Mammary epithelial cell (primary cell): ENCODE data around the gene KCTD6.

Source experiments
- EZH2 ChIP-seq: IDR thresholded peaks from 2 replicates; pipeline ENCODE4 v1.6.1; 2012; ENCODE audit warnings: low read length, inconsistent platforms, borderline replicate concordance
- TF ChIP-seq, protein P1 (sequence below), 2 donors: IDR thresholded peaks in 1 of 2; conservative IDR thresholded peaks in 1 of 2; 2 replicates each; pipeline ENCODE4 v1.5.1; 2011 to 2012; ENCODE audit warnings: inconsistent platforms in 2 of 2, low read length in 2 of 2, mild to moderate bottlenecking in 2 of 2, control low read depth in 1 of 2, low read depth in 1 of 2; ENCODE audit not compliant: insufficient read depth in 1 of 2; ENCODE audit errors: extremely low read depth in 1 of 2

DNA sequence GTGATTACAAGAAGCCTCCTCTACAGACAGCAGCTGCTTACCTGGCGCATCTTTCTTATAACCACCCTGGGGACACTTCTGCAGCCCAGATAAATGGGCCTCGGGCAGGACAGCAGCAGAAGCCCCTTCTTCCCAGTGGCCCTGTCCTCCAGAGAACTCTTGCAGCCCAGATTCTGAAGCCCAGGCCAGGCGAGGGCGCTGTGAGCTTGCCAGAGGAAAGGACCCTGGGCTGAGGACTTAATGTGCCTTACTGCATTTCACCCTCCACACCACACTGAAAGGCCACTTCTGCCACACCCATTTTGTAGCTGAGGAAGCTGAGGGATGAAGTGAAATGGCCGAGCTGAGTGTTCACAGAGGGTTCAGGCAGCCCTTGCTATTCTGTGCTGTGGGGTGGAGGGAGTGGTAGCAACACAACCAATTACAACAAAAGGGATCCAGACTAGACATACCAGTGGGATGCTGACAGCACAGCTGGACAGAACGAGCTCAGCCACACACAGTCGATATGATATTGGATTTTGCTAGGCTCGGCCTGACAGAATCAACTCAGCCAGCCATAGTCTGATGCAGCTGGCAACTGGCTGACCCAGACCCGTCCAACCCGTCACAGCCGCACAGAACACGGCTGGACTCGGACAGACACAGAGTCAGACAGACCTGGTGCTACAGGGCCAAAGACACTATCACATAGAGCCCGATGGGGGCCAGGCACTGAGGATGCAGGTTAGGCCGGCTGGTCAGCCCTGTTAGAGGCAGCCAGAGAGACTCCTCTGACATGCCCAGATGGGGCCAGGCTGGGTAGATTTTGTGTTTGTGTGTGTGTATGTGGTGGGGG, 37.8 kb downstream of the KCTD6 start:
- TF ChIP-seq, protein P1, sequence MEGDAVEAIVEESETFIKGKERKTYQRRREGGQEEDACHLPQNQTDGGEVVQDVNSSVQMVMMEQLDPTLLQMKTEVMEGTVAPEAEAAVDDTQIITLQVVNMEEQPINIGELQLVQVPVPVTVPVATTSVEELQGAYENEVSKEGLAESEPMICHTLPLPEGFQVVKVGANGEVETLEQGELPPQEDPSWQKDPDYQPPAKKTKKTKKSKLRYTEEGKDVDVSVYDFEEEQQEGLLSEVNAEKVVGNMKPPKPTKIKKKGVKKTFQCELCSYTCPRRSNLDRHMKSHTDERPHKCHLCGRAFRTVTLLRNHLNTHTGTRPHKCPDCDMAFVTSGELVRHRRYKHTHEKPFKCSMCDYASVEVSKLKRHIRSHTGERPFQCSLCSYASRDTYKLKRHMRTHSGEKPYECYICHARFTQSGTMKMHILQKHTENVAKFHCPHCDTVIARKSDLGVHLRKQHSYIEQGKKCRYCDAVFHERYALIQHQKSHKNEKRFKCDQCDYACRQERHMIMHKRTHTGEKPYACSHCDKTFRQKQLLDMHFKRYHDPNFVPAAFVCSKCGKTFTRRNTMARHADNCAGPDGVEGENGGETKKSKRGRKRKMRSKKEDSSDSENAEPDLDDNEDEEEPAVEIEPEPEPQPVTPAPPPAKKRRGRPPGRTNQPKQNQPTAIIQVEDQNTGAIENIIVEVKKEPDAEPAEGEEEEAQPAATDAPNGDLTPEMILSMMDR (conservative IDR thresholded peaks at IDR 0.05 in 1 of 2, IDR thresholded peaks at IDR 0.05 in 1 of 2; ENCODE audit: extremely low read depth in 1 of 2, insufficient read depth in 1 of 2, low read depth in 1 of 2, low read length in 2 of 2): no peak
- no peak for TF ChIP-seq EZH2
